Ovary (tissue), 9 donors: Measurements from ENCODE around the gene LYAR. TPM values are rescaled to one million over a fixed set of nuclear protein-coding genes. Genes with fewer than 3 reads are reported as not detected.

ENCODE experiments used
- DNase-seq, 5 donors: peaks; one replicate each; pipeline ENCODE4 v3.0.0-alpha.2; 2019 to 2020
- H3K27ac ChIP-seq, 2 donors: fragments of 200-600 bp; one replicate each; pipeline versions ENCODE4 v1.5.1 to v1.8.0; 2019 to 2022
- H3K27me3 ChIP-seq: fragments of 200-600 bp; one replicate; pipeline ENCODE4 v1.8.0; 2022
- H3K36me3 ChIP-seq: fragments of 200-600 bp; sonication (generic); one replicate; pipeline ENCODE4 v1.5.1; 2019
- H3K4me1 ChIP-seq: one replicate; pipeline ENCODE4 v1.8.1; 2013; ENCODE audit warnings: mild to moderate bottlenecking, moderate library complexity; ENCODE audit not compliant: insufficient read depth
- H3K4me3 ChIP-seq: fragments of 200-600 bp; sonication (generic); one replicate; pipeline ENCODE4 v1.5.1; 2017
- H3K9me3 ChIP-seq, 2 donors: fragments of 200-600 bp in 1 of 2; sonication (generic) in 1 of 2; one replicate each; pipeline versions ENCODE4 v1.5.1 to v1.8.1; 2013 to 2019; ENCODE audit warnings: mild to moderate bottlenecking in 1 of 2, moderate library complexity in 1 of 2
- CTCF ChIP-seq, 3 donors: fragments of 450-650 bp in 2 of 3; fragments of 200-600 bp in 1 of 3; IDR thresholded peaks; one replicate each; pipeline versions ENCODE4 v1.5.1 to v1.8.0; 2016 to 2022; ENCODE audit warnings: antibody characterized with exemption in 3 of 3, mild to moderate bottlenecking in 1 of 3
- EP300 ChIP-seq: sonication (generic); formaldehyde crosslinking; IDR thresholded peaks from one replicate; pipeline ENCODE4 v1.6.1; 2017; ENCODE audit warnings: antibody characterized with exemption
- POLR2A ChIP-seq: fragments of 450-650 bp; IDR thresholded peaks from one replicate; pipeline ENCODE4 v1.6.1; 2017; ENCODE audit warnings: antibody characterized with exemption, mild to moderate bottlenecking, moderate library complexity
- WGBS, 3 donors: extraction: QIAGEN DNeasy Blood & Tissue Kit in 1 of 3; methylation state at CpG; one replicate each; pipeline versions ENCODE4 v1.1.5 to v1.1.7; 2013 to 2017; 5-methylcytosine and 5-hydroxymethylcytosine counted together
- intact Hi-C, 4 donors: fragments of 100-400 bp; cut with DNase I; formaldehyde crosslinking; loops; one replicate each; pipeline versions ENCODE4 v1.11.0 to v1.15.1; 2022 to 2023
- polyA plus RNA-seq, 2 donors: library from polyadenylated mRNA; stranded (reverse); fragments of 200-250 nt in 1 of 2; fragments of 350-450 nt in 1 of 2; fragmentation: Illumina TruSeq in 1 of 2; extraction: RNeasy Lipid Tissue Mini Kit (QIAGEN cat#74804) in 1 of 2; gene quantifications; one replicate each; pipeline ENCODE4 v1.2.3, GENCODE V29; 2013 to 2014
- total RNA-seq, 7 donors: library from RNA; depleted of rRNA in 2 of 7; stranded (reverse); fragments of >200 nt in 2 of 7; fragmentation: NEBNext Ultra II Directional in 3 of 7; extraction: Animal tissue kit (Norgen Biotek cat#: 25700) in 3 of 7; gene quantifications; one replicate each; pipeline versions ENCODE4 v1.1.0 to v1.2.4, GENCODE V29; 2016 to 2023
- donor health status: DM: no; HTN: no; CAD: no; lungs with moderate emphysema.
- donor health status: DM: no; HTN: no; CAD: no.
- donor health status: Bipolar disorder and iron deficiency.
- donor health status: DM: yes; HTN: yes; CAD: no.
- donor health status: DM: no; HTN: no; CAD: no.
- donor health status: DM: yes; HTN: yes; CAD: no.

LYAR gene
- total and polyA plus RNA-seq, 9 donors = 9.9 to 21.8 (median 13.1) TPM

- Histone ChIP-seq H3K27me3 (no peaks in the 10 kb centered on the region), H3K9me3 (no peaks in the 10 kb centered on the region), H3K4me1 (peaks cover 3% of the 10 kb centered on the region), H3K4me3 (no peak overlapping the region), H3K36me3 (no peaks in the 10 kb centered on the region), H3K27ac (no peak overlapping the region)
- WGBS, 3 donors = 91 to 93% (median 93%) methylated on average over 15 of the region's 15 CpGs
- intact Hi-C loops = loop anchor here in 1 of 4 donors (10.0 kb wide), 1 partner anchor 66 kb away; no protein-coding TSS in a partner anchor
- no peak for TF ChIP-seq EP300
- TF ChIP-seq CTCF (IDR thresholded peaks at IDR 0.05) = no peak
- TF ChIP-seq POLR2A = no peak
- DNase-seq = no peak
These were observed 30.6 kb upstream of the LYAR start for GRCh38 chr4:4320528-4320927.

- Histone ChIP-seq H3K4me3 (no peak overlapping the region), H3K27ac (no peak overlapping the region), H3K36me3 (no peaks in the 10 kb centered on the region), H3K4me1 (no peaks in the 10 kb centered on the region), H3K27me3 (no peaks in the 10 kb centered on the region), H3K9me3 (no peaks in the 10 kb centered on the region)
- TF ChIP-seq POLR2A = no peak
- TF ChIP-seq CTCF (IDR thresholded peaks at IDR 0.05) = no peak
- no peak for TF ChIP-seq EP300
- 87 to 89% (median 88%) methylated on average over 23 of the region's 23 CpGs for WGBS, 3 donors
- DNase-seq = no peak
- intact Hi-C loops = no loop called here
These were observed 27.7 kb upstream of the LYAR start for GRCh38 chr4:4317496-4318232.

GRCh38 chr4:4316150-4316495 is 26.2 kb upstream of the LYAR start:
- 90 to 95% (median 92%) methylated on average over 13 of the region's 13 CpGs for WGBS, 3 donors
- intact Hi-C loops = no loop called here
- DNase-seq = no peak
- H3K27ac ChIP-seq = no peak overlapping the region
- TF ChIP-seq EP300 (no peak), POLR2A (no peak), CTCF (IDR thresholded peaks at IDR 0.05) (no peak)
- no peaks in the 10 kb centered on the region for H3K27me3 ChIP-seq
- H3K4me1 ChIP-seq = no peaks in the 10 kb centered on the region
- H3K36me3 ChIP-seq = no peaks in the 10 kb centered on the region
- no peak overlapping the region for H3K4me3 ChIP-seq
- H3K9me3 ChIP-seq = no peaks in the 10 kb centered on the region

- H3K27me3 ChIP-seq = no peaks in the 10 kb centered on the region
- H3K9me3 ChIP-seq = no peaks in the 10 kb centered on the region
- DNase-seq = no peak
- H3K36me3 ChIP-seq = no peaks in the 10 kb centered on the region
- intact Hi-C loops = no loop called here
- H3K4me1 ChIP-seq = no peaks in the 10 kb centered on the region
- H3K4me3 ChIP-seq = no peak overlapping the region
- H3K27ac ChIP-seq = no peak overlapping the region
- TF ChIP-seq CTCF (IDR thresholded peaks at IDR 0.05) (no peak), POLR2A (no peak), EP300 (no peak)
- WGBS, 3 donors = 76 to 83% (median 79%) methylated on average over 12 of the region's 12 CpGs
These were observed 25.7 kb upstream of the LYAR start for GRCh38 chr4:4315461-4316149.
